ENCODE results near the gene RANGAP1.

RANGAP1 gene, protein sequence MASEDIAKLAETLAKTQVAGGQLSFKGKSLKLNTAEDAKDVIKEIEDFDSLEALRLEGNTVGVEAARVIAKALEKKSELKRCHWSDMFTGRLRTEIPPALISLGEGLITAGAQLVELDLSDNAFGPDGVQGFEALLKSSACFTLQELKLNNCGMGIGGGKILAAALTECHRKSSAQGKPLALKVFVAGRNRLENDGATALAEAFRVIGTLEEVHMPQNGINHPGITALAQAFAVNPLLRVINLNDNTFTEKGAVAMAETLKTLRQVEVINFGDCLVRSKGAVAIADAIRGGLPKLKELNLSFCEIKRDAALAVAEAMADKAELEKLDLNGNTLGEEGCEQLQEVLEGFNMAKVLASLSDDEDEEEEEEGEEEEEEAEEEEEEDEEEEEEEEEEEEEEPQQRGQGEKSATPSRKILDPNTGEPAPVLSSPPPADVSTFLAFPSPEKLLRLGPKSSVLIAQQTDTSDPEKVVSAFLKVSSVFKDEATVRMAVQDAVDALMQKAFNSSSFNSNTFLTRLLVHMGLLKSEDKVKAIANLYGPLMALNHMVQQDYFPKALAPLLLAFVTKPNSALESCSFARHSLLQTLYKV

DNA sequence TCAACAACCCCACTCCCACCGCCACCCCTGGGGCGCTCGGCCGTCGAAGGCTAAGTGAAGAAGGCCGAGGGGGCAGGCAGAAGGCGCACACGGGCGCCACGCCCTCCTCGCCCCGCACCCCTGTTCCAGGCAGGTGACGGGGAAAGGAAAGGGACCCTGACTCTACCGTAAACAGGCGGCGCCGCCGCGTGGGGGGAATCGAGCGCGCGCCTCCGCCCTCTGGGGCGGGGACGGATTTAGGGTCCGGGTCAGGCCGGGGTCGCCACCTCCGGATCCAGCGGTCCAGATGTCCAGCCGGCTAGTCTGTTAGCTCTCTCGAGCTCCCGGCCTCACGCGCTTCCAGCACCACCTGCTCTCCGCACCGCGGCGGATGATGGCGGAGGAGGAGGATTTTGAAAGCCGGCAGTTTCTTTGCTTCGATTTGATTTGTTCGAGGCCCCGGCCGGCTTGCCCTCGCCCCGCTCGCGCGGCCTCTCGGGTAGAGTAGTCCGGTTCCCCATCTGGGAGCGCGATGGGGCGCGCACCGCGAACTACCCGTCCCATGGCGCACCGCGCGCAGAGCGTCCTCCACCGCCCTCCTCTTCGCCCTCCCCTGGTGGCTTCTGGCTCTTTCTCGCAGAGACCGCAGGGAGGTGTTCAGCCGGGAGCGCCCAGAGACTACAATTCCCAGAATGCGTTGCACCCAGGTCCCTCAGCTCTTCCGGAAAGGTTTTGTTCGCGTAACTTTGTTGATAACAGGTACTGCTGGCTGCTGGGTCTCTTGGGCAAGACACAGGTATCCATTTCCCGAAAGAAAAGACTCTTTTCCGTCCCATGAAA is at the start of gene RANGAP1:
Gene RANGAP1 (minus strand): TSS at position 368 of the 819 bp plus-strand sequence. CDS start 5,143 bp downstream, outside the sequence.
- DNase-seq (ENCODE audit: low read depth in 2 of 2), result peak; percentile 97 to 99

DNA sequence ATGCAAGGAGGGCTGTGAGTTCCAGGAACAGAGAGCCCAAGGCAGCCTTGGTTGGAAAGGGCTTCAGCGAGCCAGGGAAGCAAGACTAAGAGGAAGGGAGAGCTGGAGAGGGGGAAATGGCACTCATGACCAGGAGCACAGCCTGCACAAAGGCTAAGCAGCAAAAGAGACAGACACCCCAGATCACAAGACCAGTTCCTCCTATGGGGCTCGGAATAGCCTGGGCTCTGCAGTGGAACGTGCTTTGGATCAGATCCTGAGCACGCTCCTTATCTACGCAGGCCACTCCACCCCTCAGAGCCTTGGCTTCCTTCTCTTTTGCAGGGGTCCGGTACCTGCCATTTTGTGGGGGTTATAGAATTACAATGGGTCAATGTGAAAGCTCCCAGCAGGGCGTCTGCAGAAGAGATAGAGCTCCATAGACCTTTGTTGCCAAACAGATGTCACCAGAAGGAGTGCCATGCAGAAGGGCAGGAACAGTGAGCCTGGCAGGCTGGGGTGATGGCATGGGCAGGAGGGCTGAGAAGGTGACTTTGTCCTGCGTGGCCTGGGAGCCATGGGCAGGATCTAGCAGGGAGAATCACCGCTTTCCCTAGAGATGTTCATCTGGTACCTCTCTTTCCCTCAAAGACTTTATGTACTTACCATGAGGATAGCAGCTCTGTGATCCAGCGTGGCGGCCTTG is 49.1 kb upstream of the RANGAP1 start:
- no peak for DNase-seq (ENCODE audit: low read depth in 2 of 2)

DNA sequence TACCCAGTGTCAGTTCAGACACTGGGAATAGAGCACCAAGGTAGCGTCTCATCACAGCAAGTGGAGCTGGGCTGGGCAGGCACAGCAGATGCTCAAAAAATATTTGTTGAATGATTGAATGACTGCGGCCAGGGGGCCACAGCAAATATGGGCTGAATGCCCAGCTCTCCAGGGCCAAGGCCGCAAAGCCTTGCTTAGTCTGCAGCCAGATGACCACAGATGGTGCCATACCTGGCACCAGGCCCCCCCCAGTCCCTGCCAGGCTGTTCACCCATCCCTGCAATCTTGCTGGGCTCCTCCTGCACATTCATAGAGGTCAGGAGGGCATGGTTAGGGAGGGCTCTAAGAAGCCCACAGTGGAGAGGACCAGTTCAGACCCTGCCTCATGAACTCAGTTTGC is 48.2 kb upstream of the RANGAP1 start:
- DNase-seq (ENCODE audit: low read depth in 2 of 2), result no peak

DNA sequence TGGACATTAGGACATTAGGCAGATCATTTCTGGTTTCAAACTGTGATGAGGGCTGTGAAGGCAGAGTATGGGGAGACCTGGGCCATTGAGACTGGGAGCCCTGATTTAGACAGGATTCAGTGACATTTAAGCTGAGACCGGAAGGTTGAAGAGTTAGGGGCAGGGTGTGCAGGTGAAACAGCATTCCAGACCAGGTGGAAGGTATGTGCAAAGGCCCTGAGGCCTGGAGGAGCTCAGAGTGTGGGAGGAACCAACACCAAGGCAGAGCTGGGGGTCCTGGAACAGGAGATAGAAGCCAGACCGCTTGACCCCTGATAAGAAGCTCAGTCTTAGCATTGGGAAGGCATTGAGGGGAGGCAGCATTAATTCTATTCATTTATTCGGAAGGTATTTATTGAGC is 47.8 kb upstream of the RANGAP1 start:
- no peak for DNase-seq (ENCODE audit: low read depth in 2 of 2)

DNA sequence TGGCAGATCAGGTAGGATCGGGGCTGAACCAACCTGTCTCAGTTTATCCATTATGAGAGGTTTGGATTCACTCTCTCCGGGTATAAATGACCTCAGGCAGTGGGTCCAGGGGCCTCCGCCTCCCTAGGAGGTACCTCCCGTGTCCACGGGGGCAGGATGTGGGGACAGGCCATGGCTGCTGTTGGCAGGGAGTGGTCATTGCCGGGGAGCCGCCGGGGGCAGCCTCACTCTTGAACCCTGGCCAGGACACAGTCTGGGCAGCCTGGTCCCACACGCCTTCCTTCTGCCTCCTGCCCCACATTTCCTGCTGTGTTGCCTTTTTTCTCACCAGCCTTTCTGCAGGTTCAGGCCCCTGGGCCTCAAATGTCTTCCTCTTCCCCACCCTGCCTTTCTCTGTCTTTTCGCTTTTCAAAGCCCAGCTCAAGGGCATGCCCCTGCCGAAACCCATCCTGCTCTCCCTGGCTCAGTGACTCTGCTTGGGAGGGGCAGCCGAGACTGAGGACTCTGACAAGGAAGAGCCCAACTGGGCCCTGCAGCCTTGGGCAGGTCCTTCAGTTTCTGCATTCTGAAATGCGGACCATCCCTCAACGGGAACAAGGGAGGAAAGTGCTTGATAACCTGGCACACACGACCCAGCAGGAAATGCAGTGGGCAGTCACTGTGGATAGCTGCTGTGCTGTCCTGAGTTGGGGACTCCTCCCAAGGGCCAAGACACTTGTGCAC is 46.4 kb upstream of the RANGAP1 start:
- DNase-seq (ENCODE audit: low read depth in 2 of 2), result no peak

DNA sequence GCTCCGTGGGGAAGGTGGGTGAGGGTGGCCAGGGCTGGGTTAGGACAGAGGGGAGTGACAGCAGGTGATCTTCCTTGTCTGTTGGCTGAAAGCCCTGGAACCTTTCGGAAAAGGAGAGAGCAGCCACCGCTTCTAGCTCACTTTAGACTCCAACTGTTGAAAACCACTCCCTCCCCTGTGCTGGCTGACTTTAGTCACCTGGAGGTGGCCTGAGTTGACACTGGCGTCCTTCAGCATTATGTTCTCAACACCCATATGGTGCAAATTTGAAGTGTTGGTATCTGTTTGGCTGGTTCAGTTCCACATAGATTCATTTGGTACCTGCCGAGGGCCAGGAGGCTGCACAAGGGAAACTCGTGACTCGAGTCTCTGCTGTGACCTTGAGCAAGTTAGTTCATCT is 44.2 kb upstream of the RANGAP1 start:
- DNase-seq (ENCODE audit: low read depth in 2 of 2), result no peak

DNA sequence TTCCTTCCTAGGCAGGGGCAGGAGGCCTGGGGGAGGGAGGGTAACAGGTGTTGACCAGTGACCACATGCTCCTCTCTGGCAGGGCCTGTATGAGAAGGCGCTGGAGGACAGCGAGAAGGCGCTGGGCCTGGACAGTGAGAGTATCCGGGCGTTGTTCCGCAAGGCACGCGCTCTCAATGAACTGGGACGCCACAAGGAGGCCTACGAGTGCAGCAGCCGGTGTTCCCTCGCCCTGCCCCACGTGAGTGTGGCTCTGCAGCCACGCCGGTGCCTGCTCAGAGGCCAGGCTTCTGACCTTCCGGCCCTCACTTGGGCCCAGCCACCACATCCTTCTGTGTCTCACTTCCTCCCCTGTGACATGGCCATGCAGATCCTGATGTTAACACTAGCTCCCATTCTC is 41.1 kb upstream of the RANGAP1 start:
- no peak for DNase-seq (ENCODE audit: low read depth in 2 of 2)

DNA sequence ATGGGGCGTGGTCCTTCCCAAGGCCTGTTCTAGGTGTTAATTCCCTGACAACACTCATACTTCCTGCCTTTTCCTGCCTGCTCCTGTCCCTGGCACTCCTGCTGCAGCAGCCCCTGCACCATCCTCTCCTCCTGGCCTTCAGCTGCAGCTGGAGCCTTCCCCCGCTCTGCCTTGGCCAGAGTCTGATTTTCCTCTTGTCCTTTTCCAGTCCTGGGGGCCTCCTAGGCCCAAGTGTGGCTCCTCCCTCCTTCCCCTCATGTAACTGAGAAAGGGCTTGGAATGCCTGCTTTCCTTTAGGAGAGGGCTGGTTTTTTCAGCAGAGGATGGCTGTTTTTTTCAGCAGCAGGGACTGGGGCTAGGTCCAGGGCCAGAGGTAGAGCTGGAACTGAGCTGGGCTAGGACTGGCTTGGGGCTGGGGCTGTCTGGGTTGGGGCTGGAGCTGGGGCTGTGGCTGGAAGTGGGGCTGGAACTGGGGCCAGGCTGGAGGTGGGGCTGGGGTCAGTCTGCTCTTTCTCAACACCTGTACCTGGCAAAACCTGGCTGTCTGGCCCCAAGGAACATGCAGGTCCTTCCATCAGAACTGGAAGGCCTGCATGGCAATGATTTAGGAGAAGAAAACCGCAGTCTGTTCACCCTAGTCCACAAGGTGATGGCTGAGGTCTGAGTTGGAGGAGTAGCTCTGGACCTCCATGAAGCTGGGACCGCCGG is 39.0 kb upstream of the RANGAP1 start:
- DNase-seq (ENCODE audit: low read depth in 2 of 2), result no peak

DNA sequence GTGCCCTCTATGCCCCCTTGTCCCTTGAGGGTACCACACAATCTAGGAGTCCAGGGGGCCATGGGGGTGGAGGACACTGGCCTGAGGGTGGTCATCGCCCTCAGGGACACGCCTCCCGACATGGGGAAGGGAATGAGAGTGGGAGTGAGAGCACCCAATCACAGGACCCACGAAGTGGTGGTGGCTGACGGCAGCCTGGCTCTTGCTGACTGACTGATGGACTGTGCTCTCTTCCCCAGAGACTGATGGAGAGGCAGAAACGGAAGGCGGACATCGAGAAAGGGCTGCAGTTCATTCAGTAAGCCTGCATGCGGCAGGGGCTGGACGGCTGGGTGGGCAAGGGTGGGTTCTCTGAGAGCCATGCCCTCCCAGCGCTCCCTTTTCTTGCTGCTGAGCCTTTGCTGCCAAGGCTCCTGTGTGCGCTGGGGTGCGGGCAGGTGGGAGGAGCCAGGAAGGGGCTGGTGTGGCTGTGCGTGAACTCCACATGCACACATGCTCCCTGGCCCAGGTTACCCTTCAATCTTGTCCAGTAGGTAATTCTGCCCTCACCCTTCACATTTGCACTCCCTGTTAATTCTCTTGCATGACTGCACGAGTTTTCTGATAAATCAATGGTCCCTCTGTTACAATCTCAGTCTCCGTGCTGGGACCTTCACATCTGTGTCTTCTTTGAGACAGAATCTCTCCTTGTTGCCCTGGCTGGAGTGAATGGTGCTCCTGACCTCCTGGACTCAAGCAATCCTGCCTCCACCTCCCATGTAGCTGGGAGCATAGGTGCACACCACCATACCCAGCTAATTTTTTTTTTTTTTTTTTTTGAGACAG is 34.6 kb upstream of the RANGAP1 start:
- DNase-seq (ENCODE audit: low read depth in 2 of 2), result no peak

DNA sequence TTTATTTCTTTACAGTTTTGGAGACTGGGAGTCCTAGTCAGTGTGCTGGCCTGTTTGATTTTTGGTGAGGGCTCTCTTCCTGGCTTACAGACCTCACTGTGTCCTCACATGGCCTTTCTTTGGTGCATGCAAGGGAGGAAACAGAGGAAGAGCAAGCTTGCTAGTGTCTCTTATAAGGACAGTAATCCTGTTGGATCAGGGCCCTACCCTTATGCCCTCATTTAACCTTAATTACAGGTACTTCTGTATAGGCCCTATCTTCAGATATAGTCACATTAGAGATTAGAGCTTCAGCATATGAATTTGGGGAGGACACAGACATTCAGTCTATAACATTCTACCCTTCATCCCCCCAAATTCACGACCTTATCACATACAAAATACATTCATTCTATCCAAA is 29.6 kb upstream of the RANGAP1 start:
- no peak for DNase-seq (ENCODE audit: low read depth in 2 of 2)

DNA sequence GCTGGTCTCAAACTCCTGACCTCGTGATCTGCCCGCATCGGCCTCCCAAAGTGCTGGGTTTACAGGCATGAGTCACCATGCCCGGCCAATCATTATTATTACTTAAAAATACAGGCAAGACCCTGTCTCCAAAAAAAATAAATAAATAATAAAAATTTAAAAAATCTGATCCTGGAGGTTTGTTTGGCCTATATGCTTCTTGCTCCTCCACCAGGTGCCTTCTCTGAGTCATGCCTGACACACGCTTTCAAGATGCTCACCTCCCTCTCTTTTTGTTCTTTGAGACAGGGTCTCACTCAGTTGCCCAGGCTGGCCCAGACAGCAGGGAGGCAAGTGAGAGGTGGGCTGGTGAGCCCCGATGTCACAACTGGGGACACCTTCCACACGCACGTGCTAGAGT is 28.8 kb upstream of the RANGAP1 start:
- no peak for DNase-seq (ENCODE audit: low read depth in 2 of 2)

DNA sequence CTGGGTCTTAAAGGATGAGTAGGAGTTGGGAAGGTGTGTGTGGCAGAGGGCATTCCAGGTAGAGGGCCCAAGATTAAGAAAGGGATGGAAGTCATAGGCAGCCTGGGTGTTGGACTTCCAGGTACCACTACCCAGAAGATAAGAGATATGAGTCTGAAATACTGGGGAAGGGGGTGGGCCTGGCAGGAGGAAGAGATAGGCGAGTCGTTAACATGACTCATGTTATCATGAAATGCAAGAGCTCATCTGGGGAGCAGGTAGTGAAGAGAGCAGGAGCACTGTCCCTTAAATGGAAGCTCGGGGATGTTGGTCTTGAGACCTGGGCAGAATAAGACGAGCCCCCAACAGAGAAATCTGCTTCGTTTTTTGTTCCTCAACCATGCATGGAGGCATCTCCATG is 25.5 kb upstream of the RANGAP1 start:
- DNase-seq (ENCODE audit: low read depth in 2 of 2), result no peak

DNA sequence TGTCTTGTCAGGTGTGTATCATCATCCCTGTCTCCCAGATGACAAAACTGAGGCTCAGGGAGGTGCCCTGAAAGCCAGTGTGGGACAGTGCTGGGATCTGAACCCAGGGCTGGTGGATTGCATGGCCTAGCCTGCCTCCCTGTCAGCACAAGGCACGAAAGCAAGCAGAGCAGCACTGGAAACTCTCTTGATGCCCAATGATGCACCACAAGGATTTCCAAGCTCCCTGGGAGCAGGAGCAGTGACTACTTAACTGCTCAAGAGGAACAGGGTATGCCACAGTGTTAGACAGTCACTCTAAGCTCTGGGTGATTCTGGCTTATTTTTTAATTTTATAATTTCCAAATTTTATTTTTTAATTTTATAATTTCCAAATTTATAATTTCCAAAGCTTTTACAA is 24.3 kb upstream of the RANGAP1 start:
- DNase-seq (ENCODE audit: low read depth in 2 of 2), result no peak

DNA sequence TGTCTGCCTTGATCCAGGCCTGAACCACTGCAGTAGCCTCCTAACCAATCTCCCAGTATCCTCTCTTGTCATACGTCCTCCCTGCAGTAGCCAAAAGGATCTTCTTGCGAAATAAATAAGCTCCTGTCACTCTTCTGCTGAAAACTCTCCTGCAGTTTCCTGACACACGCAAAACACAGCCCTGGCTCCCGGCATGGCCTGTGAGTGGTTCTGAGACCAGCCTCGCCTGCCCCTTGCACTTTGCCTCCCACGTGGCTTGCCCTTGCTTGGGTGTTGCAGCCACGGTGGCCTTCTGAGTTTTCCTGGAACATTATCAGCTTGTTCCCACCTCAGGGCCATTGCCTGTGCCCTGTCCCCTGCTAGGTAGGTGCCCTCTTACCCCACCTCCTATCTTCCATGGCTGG is 22.6 kb upstream of the RANGAP1 start:
- DNase-seq (ENCODE audit: low read depth in 2 of 2), result no peak

DNA sequence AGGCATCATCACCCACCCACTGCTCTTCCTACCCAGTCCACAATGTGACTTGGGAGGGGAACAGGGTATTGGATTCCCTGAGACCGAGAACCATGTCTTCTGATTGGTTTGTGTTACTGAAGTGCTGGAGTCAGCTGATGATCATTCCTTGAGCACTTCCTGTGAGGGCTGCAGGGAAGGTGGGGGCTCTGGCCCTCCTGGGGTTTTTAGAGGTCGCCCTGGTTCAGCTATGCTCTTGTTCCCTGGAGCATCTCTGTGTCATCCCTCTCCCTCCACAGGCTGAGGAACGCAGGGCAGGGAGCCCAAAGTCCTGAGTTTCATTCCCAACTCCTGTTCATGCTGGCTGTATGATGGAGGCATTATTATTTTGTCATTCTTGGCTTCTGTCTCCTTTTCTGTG is 22.1 kb upstream of the RANGAP1 start:
- no peak for DNase-seq (ENCODE audit: low read depth in 2 of 2)

DNA sequence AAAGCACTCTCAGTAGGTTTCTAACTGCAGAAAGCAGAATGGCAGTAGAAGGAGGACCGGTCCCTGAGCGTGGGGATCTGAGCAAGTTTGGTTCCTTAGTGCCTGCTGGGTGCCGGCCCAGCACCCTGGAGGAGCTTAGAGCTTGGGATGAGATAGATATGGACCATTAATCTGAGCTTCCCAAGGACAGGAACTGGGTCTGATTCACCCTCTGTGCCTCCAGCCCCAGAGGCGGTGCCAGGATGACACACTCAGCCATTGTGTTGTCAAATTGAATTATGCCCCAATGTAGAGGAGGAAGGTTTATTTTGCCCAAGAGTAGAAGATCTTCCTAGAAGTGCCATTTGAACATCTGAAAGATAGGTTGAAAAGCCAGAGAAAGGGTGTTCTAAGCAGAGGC is 19.7 kb upstream of the RANGAP1 start:
- no peak for DNase-seq (ENCODE audit: low read depth in 2 of 2)

DNA sequence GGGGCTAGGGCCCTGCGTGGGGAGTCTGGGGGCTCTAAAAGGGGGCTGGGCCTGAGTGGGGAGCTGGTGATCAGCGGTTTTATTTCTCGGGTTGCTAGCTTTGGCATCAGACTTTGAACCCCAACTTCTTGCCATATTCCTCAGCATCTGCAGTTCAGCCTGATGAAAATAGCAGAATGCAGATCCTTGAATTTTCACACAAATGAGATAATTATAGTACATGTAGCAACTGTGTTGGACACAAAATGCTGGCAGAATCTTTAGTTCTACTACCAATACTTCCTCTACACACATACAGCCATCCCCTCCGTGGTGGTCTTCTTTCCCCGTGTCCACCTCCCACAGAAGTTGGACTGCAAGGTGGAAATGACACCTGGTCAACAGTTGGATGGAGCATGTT is 16.8 kb upstream of the RANGAP1 start:
- no peak for DNase-seq (ENCODE audit: low read depth in 2 of 2)

DNA sequence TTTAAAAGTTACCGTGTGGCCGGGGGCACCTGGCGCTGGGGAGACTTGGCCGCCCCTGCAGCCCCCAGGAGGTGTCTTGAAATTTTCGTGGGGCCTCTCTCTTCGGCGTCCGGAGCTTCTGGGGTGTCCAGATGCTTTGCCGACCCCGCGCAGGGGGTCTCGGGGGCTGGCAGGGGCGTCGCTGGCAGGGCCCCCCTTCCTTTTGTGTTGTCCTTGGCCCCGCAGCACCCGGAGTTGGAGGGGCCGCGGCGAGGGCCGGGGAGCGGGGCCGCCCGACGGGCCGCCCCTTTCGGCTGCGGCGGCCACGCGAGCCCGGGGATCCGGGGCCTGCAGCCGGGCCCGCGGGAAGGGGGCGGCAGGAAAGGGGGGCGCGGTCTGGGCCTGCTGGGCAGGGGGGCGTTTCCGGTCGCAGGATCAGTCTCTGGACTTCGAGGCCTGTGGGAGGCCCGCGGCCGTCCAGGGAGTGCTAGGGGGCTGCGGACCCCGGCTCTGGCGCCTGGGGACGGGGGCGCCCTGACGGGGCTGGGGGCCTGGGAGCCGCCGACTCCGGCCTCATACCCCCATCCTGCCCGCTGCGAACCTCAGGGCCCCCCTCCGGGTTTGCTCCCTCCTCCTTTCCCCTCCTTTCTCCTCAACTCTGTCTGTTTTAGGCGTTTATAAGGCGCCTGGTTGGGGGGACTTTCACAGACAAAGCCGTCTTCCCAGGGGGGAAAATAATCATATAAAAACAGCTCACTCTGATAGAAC is 16.2 kb upstream of the RANGAP1 start:
- DNase-seq (ENCODE audit: low read depth in 2 of 2), result no peak
